Loucy (cell line): ENCODE results near the gene ALDH1A3.

ENCODE experiments used
- EZH2phosphoT487 ChIP-seq: fragments of 200-600 bp; IDR thresholded peaks from 2 replicates; pipeline ENCODE4 v1.6.1; 2018; ENCODE audit warnings: antibody characterized with exemption, mild to moderate bottlenecking, moderate library complexity, borderline replicate concordance
- TF ChIP-seq, protein P1 (sequence below): fragments of 200-600 bp; sonication (generic); conservative IDR thresholded peaks from 2 replicates; pipeline ENCODE4 v1.5.1; 2014; ENCODE audit warnings: mild to moderate bottlenecking, antibody characterized with exemption, low read length

GRCh38 chr15:100937171-100937570, 57.5 kb downstream of the ALDH1A3 start:
- TF ChIP-seq, protein P1, sequence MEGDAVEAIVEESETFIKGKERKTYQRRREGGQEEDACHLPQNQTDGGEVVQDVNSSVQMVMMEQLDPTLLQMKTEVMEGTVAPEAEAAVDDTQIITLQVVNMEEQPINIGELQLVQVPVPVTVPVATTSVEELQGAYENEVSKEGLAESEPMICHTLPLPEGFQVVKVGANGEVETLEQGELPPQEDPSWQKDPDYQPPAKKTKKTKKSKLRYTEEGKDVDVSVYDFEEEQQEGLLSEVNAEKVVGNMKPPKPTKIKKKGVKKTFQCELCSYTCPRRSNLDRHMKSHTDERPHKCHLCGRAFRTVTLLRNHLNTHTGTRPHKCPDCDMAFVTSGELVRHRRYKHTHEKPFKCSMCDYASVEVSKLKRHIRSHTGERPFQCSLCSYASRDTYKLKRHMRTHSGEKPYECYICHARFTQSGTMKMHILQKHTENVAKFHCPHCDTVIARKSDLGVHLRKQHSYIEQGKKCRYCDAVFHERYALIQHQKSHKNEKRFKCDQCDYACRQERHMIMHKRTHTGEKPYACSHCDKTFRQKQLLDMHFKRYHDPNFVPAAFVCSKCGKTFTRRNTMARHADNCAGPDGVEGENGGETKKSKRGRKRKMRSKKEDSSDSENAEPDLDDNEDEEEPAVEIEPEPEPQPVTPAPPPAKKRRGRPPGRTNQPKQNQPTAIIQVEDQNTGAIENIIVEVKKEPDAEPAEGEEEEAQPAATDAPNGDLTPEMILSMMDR: no peak
- TF ChIP-seq EZH2phosphoT487: no peak
